GM12874 (cell line): ENCODE results near the gene CLEC20A.

Source experiments
- TF ChIP-seq, protein P1 (sequence below): IDR thresholded peaks from 2 replicates; pipeline ENCODE4 v1.5.1; 2011; ENCODE audit warnings: low read depth, mild to moderate bottlenecking, control low read depth, low read length, moderate library complexity; ENCODE audit not compliant: insufficient read depth

Gene CLEC20A

DNA sequence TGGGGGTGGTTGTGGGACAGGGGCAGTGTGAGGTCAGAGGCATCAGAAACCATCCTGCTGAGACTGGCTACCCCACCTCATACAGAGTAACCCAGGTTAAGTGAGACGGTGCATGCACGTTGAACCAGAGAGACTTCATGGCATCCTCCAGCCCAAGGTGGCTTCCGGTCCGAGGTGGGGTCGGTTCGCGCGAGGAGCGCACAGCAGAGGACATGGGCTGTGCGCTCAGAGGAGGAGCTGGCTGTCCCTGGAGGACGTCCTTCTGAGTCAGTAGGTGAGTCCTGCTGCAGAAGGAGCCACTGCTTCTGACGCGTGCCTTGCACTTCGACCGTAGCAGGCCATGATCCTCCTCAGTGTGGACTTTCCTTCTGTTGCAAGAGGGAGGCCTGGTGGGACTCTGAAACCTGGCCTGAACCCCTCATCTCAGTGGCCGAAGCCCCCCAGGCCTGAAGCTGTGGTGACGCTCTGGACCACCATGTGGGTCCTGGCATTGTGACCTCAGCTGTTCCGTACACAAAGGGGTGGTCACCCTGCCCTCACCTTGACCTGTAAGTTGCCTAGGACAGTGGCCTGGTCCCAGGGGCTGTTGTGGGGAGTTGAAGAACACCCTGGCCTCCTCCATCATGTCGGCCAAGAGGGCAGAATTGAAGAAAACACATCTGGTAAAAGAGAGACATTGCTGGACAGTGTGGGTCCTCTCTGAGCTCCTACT is 16.0 kb upstream of the CLEC20A start, which contains the start of gene TEX35:
Gene TEX35, plus strand, starts transcription at position 544 of the 712 bp plus-strand sequence. Its CDS starts 80 bp downstream, at position 624.
- TF ChIP-seq, protein P1, sequence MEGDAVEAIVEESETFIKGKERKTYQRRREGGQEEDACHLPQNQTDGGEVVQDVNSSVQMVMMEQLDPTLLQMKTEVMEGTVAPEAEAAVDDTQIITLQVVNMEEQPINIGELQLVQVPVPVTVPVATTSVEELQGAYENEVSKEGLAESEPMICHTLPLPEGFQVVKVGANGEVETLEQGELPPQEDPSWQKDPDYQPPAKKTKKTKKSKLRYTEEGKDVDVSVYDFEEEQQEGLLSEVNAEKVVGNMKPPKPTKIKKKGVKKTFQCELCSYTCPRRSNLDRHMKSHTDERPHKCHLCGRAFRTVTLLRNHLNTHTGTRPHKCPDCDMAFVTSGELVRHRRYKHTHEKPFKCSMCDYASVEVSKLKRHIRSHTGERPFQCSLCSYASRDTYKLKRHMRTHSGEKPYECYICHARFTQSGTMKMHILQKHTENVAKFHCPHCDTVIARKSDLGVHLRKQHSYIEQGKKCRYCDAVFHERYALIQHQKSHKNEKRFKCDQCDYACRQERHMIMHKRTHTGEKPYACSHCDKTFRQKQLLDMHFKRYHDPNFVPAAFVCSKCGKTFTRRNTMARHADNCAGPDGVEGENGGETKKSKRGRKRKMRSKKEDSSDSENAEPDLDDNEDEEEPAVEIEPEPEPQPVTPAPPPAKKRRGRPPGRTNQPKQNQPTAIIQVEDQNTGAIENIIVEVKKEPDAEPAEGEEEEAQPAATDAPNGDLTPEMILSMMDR: no peak

DNA sequence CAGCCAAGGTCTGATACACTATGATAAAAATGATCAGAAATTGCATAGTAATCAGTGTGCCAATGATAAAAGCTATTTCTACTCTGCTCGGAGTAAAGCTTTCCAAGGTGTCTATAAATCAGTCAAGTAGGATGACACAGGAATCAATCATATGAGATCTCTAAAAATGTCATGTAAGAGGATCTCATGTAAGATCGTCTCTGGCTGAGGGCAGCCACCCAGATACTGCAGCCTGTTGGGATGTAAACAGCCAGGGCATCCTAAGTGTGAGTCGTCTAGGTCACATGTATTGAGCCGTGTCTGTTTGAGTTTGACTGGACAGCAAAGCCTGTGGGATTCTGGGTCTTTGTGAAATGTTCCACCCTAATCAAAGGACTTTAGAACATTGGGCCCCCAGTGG is 13.4 kb upstream of the CLEC20A start:
- TF ChIP-seq, protein P1: no peak

DNA sequence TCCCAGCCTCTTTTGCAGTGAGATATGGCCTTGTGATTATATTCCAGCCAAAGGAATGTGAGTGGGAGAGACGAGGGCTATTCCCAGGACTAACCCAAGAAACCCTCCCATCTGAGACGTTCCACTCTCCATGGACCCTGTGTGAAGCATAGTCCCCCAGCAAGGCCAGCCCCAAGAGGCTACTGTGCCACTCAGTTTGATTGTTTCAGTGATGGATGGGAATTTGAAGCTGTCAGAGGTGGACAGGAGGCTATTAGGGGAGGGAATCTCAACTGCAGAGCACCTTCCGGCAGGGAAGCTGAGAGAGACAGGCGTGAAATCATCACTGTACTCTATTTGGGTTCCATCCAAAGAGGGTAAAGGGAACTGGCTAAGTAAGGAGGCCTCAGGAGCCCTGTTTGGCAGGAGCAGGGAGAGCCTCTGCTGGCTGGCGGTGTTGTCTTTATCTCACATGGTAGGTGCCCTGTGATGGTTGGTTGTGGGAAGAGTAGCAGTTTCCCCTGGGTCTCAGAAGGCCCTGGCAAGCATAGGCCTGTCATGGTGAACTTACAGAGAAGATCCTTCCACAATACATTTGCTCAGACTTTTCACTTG is 12.7 kb upstream of the CLEC20A start:
- TF ChIP-seq, protein P1: no peak

DNA sequence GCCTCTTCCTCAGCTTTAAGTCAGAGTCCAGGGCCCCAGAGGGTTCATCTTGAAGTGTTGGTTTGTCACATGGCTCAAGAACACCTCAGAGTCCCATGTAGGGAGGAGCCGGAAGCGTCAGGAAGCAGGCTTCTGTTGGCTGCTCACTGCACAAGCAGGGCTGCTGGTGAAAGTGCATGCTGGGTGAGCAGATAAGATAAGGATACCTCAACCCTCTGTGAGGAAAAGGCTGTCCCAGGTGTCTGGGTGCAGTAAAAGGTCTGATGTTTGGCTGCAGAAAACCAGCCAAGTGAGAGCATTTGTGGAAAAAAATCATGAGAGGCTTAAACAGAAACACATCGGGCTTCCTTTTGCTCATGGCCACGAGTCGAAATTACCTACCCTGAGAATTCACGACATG is 9.9 kb upstream of the CLEC20A start:
- TF ChIP-seq, protein P1: no peak

DNA sequence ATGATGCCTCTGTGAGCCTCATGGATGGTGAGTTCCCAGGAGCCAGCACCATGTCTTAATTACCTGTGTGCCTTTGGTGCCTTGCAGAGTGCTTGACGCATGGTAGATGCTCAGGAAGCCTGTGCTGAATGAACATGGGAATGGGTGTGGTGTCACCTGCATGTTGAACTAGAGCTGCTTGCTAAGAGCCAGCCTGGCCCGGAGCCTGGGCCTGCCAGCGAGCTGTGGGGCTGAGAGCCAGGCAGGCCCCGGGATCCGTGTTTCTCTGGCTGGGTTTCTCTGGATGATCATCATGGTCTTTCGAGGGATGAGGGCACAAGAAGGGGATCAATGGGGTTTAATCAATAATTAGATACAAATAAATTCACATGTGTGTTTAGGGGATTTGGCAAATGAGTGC is 9.4 kb upstream of the CLEC20A start:
- TF ChIP-seq, protein P1: no peak

DNA sequence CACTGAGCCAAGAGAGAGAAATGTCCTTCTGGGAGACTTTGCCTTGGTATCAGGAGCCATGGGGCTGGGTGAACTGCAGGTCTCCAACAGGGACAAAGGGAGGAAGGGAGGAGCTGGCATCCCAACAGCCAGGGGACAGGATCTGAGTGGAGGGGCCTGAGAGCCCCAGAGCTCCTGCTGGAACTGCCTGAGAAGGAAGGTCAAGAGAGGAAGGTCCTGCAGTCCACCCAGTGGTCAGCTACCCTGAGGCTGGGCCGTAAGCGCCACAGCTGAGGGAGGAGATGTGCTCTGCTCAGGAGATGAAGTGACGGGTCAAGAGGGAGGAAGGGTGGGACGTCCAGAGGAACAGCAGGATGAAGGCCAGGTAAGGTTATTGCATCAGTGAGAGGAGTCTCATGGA is 7.5 kb upstream of the CLEC20A start:
- TF ChIP-seq, protein P1: no peak

DNA sequence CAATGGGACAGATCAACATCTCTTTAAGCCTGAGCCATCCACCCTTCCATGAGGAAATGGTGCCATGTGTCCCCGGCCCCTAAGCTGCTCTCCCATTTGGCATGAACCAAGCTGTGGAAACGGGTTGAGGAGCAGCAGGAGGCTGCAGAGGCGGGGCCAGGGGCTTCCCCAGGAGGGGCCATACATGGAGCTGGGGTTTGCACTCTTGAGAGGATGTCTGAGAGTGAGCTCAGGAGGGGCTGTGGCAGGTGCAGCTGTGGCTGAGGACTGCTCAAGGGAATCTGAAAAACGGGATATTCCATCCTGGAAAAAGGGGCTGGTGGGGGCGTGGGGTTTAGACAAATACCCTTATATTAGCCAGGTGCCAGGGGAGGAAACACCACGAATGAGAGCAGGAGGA is 7.1 kb upstream of the CLEC20A start:
- TF ChIP-seq, protein P1: no peak
